Fibroblast of mammary gland (primary cell): Measurements from ENCODE around the gene NFE2L3.
"Not testable (repeated sequence)": the region's sequence is repeated elsewhere in the genome, so short reads cannot be mapped to it uniquely, and the experiment has no call there.

Source experiments
- DNase-seq: peaks from one replicate; pipeline ENCODE4 v3.0.0-alpha.2; 2010; ENCODE audit warnings: low read depth
- H3K4me3 ChIP-seq: 2 replicates; pipeline ENCODE4 v1.5.1; 2011; ENCODE audit warnings: low read depth, mild to moderate bottlenecking, low read length, moderate library complexity; ENCODE audit not compliant: control insufficient read depth
- TF ChIP-seq, protein P1 (sequence below): conservative IDR thresholded peaks from 2 replicates; pipeline ENCODE4 v1.5.1; 2011; ENCODE audit warnings: low read depth, low read length, inconsistent platforms; ENCODE audit not compliant: control insufficient read depth, insufficient read depth

The NFE2L3 gene

DNA sequence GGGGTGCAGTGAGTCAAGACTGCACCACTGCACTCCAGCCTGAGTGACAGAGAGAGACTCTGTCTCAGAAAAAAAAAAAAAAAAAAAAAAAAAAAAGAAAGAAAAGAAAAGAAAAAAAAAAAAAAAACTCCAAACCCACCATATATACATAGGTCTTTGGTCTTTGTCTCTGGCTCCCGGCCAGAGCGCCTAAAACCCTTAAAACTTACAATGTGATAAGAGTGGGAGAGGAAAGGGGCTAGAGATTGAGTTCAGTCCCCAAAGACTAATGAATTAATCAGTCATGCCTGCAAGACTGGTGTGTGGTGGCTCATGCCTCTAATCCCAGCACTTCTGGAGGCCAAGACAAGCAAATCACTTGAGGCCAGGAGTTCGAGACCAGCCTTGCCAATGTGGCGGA lies 6.8 kb upstream of the NFE2L3 start:
- no peak overlapping the region for H3K4me3 ChIP-seq
- no peak for DNase-seq
- TF ChIP-seq, protein P1, sequence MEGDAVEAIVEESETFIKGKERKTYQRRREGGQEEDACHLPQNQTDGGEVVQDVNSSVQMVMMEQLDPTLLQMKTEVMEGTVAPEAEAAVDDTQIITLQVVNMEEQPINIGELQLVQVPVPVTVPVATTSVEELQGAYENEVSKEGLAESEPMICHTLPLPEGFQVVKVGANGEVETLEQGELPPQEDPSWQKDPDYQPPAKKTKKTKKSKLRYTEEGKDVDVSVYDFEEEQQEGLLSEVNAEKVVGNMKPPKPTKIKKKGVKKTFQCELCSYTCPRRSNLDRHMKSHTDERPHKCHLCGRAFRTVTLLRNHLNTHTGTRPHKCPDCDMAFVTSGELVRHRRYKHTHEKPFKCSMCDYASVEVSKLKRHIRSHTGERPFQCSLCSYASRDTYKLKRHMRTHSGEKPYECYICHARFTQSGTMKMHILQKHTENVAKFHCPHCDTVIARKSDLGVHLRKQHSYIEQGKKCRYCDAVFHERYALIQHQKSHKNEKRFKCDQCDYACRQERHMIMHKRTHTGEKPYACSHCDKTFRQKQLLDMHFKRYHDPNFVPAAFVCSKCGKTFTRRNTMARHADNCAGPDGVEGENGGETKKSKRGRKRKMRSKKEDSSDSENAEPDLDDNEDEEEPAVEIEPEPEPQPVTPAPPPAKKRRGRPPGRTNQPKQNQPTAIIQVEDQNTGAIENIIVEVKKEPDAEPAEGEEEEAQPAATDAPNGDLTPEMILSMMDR, result no peak

DNA sequence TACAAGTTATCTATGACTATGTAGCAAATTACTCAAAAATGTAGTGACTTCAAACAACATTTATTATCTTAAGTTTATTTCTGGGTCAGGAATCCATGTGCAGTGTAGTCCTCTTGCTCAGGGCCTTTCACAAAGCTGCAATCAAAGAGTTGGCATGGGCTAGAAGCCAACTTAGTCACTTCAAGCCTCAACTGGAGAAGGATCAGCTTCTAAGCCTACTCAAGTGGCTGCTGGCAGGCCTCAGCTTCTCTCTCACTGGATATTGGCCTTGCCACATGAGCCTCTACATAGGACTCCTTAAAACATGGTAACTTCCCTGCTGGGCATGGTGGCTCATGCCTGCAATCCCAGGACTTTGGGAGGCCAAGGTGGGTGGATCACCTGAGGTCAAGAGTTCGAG lies 5.0 kb upstream of the NFE2L3 start:
- TF ChIP-seq, protein P1, result no peak
- no peak overlapping the region for H3K4me3 ChIP-seq
- no peak for DNase-seq

DNA sequence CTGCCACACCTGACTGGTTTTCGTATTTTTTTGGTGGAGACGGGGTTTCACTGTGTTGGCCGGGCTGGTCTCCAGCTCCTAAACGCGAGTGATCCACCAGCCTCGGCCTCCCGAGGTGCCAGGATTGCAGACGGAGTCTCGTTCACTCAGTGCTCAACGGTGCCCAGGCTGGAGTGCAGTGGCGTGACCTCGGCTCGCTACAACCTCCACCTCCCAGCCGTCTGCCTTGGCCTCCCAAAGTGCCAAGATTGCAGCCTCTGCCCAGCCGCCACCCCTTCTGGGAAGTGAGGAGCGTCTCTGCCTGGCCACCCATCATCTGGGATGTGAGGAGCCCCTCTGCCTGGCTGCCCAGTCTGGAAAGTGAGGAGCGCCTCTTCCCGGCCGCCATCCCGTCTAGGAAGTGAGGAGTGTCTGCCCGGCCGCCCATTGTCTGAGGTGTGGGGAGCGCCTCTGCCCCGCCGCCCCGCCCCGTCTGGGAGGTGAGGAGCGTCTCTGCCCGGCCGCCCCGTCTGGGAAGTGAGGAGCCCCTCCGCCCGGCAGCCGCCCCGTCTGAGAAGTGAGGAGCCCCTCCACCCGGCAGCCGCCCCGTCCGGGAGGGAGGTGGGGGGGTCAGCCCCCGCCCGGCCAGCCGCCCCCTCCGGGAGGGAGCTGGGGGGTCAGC lies 4.2 kb upstream of the NFE2L3 start:
- not testable (repeated sequence) for H3K4me3 ChIP-seq, DNase-seq

DNA sequence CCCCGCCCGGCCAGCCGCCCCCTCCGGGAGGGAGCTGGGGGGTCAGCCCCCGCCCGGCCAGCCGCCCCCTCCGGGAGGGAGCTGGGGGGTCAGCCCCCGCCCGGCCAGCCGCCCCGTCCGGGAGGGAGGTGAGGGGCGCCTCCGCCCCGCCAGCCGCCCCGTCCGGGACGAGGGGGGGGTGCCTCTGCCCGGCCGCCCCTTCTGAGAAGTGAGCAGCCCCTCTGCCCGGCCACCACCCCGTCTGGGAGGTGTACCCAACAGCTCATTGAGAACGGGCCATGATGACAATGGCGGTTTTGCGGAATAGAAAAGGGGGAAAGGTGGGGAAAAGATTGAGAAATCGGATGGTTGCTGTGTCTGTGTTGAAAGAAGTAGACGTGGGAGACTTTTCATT lies 3.7 kb upstream of the NFE2L3 start:
- H3K4me3 ChIP-seq, DNase-seq: not testable (repeated sequence)

DNA sequence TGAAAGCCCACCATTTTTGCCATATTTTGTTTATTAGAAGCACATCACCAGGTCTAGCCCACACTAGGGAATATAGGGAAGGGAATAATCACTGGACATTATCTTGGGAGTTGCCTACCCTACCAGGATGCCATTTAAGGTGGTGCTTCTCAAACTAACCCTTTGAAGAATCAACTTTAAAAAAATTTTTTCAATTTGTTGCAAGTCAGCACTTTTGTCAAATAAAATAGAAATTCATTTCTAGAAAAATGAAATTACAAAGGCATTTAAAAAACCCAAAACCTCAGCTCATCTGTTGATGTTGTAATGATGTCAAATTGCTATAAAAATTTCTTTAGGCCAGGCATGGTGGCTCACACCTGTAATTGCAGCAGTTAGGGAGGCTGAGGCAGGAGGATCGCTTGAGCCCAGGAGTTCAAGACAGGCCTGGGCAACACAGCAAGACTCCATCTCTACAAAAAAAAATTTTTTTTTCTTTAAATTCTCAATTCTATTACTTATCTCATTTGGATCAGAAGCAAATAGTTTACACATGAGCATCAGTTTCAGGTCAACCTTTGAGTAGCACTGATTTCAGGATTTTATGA lies 2.5 kb upstream of the NFE2L3 start:
- H3K4me3 ChIP-seq, result no peak overlapping the region
- DNase-seq, result no peak
- TF ChIP-seq, protein P1, result no peak

DNA sequence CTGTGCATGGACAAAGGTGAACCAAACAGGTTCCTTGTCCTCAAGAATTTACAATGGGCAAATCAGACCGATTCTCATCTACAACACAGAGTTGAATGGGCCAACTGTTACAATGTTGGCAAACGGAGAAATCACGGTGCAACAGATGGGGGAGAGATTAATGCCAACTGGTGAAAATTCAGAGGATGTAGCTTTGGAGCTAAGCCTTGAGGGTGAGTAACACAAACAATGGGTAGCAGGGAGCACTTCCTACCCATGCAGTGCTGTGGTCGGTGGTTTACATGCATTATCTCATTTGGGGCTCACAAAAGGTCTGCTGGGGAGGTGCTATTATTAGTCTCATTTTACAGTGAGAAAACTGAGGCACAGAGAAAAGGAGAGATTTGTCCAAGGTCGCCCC lies 902 bp upstream of the NFE2L3 start:
- no peak overlapping the region for H3K4me3 ChIP-seq
- TF ChIP-seq, protein P1, result no peak
- no peak for DNase-seq

DNA sequence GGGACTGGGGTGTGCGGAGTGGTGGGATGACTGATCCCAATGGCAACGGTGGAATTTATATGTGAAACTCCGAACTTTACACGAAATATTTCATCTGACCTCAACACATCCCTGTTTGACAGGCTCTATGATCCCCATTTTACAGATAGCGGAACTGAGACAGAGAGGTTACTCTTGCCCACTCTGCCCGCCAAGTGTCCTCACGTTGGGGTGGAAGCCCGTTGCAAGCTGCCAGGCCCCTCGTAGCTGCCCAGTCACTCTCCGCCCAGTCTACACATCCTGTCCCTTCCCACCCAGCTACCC lies 397 bp upstream of the NFE2L3 start:
- peak overlapping the region; percentile 35 for H3K4me3 ChIP-seq
- DNase-seq, result no peak
- TF ChIP-seq, protein P1, result no peak

DNA sequence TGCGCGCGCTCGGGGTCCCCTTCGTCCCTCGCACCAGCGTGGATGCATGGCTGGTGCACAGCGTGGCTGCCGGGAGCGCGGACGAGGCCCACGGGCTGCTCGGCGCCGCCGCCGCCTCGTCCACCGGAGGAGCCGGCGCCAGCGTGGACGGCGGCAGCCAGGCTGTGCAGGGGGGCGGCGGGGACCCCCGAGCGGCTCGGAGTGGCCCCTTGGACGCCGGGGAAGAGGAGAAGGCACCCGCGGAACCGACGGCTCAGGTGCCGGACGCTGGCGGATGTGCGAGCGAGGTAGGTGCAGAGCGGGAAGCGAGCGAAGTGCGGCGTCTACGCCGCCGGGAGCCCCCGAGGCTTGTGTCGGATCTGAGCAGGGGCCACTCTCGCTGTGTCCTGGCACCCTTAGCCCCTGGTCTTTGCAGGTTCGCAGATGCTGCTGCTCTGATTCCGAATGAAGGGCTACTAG lies 813 bp downstream of the NFE2L3 start:
- H3K4me3 ChIP-seq, DNase-seq: not testable (repeated sequence)
